ENCODE measurements around the gene GRIN1. TPM values are rescaled to one million over a fixed set of nuclear protein-coding genes. Genes with fewer than 3 reads are reported as not detected.
A peak's percentile ranks its signal among the peaks of the same experiment; 100 is the strongest.

GRIN1 gene
- total and polyA plus RNA-seq, 2 of the 13 experiments (the other 11 are each of a cell fraction or from before 2014, with no cell fraction given): 0.13 TPM; not detected in 1

- TF ChIP-seq GMEB2 (CRISPR knock-in tag; IDR thresholded peaks at IDR 0.05; ENCODE audit: low read depth) (peak; percentile 80), ZFP36L1 (CRISPR knock-in tag; IDR thresholded peaks at IDR 0.05) (no peak), PCBP2 (optimal IDR thresholded peaks at IDR 0.05; ENCODE audit: low read depth, low read length, poor library complexity, severe bottlenecking) (no peak), MXD1 (CRISPR knock-in tag; IDR thresholded peaks at IDR 0.05) (peak; percentile 86), E2F5 (CRISPR knock-in tag; conservative IDR thresholded peaks at IDR 0.05) (0 out of 2 replicates have a peak, but pooled peaks have one; percentile 18), SP5 (CRISPR knock-in tag; IDR thresholded peaks at IDR 0.05; ENCODE audit: borderline replicate concordance, low read depth) (peak; percentile 20; the same call in 1 of the 2 replicates), HNRNPLL (IDR thresholded peaks at IDR 0.05; ENCODE audit: low read depth, low read length, poor library complexity, severe bottlenecking) (peak; percentile 77), FOXA3 (CRISPR knock-in tag; IDR thresholded peaks at IDR 0.05) (peak; percentile 85), ZNF484 (CRISPR knock-in tag; IDR thresholded peaks at IDR 0.05; ENCODE audit: borderline replicate concordance, low read depth) (no peak), MEIS1 (CRISPR knock-in tag; IDR thresholded peaks at IDR 0.05; ENCODE audit: borderline replicate concordance) (no peak), KDM1A (CRISPR knock-in tag; IDR thresholded peaks at IDR 0.05) (no peak; the same call in 1 of the 2 replicates), ZNF616 (CRISPR knock-in tag; IDR thresholded peaks at IDR 0.05; ENCODE audit: low read depth) (no peak), ZSCAN31 (CRISPR knock-in tag; IDR thresholded peaks at IDR 0.05; ENCODE audit: low read depth) (peak; percentile 64), ZNF619 (CRISPR knock-in tag; IDR thresholded peaks at IDR 0.05) (peak; percentile 93), ZMYM4 (CRISPR knock-in tag; IDR thresholded peaks at IDR 0.05) (peak; percentile 87), GPN1 (CRISPR knock-in tag; IDR thresholded peaks at IDR 0.05; ENCODE audit: borderline replicate concordance) (no peak), AKAP8 (CRISPR knock-in tag; IDR thresholded peaks at IDR 0.05) (peak; percentile 88), PITX1 (CRISPR knock-in tag; IDR thresholded peaks at IDR 0.05) (0 out of 2 replicates have a peak, but pooled peaks have one; percentile 47), TMF1 (CRISPR knock-in tag; IDR thresholded peaks at IDR 0.05; ENCODE audit: low read depth) (peak; percentile 25; the same call in 1 of the 2 replicates), FOXO4 (CRISPR knock-in tag; conservative IDR thresholded peaks at IDR 0.05) (no peak)
- TF ChIP-seq, protein P1, sequence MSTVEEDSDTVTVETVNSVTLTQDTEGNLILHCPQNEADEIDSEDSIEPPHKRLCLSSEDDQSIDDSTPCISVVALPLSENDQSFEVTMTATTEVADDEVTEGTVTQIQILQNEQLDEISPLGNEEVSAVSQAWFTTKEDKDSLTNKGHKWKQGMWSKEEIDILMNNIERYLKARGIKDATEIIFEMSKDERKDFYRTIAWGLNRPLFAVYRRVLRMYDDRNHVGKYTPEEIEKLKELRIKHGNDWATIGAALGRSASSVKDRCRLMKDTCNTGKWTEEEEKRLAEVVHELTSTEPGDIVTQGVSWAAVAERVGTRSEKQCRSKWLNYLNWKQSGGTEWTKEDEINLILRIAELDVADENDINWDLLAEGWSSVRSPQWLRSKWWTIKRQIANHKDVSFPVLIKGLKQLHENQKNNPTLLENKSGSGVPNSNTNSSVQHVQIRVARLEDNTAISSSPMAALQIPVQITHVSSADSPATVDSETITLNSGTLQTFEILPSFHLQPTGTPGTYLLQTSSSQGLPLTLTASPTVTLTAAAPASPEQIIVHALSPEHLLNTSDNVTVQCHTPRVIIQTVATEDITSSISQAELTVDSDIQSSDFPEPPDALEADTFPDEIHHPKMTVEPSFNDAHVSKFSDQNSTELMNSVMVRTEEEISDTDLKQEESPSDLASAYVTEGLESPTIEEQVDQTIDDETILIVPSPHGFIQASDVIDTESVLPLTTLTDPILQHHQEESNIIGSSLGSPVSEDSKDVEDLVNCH (CRISPR knock-in tag; IDR thresholded peaks at IDR 0.05): no peak
- TF ChIP-seq, protein P2, sequence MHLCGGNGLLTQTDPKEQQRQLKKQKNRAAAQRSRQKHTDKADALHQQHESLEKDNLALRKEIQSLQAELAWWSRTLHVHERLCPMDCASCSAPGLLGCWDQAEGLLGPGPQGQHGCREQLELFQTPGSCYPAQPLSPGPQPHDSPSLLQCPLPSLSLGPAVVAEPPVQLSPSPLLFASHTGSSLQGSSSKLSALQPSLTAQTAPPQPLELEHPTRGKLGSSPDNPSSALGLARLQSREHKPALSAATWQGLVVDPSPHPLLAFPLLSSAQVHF (CRISPR knock-in tag; IDR thresholded peaks at IDR 0.05): 0 out of 2 replicates have a peak, but pooled peaks have one; percentile 50
Measured at GRCh38 chr9:137188490-137189296, 49.7 kb downstream of the GRIN1 start, which contains the start of the genes ANAPC2 and SSNA1 (continued).

All from HepG2 (cell line).